ENCODE results near the gene PBLD.
A peak's percentile ranks its signal among the peaks of the same experiment; 100 is the strongest.

The PBLD gene

DNA sequence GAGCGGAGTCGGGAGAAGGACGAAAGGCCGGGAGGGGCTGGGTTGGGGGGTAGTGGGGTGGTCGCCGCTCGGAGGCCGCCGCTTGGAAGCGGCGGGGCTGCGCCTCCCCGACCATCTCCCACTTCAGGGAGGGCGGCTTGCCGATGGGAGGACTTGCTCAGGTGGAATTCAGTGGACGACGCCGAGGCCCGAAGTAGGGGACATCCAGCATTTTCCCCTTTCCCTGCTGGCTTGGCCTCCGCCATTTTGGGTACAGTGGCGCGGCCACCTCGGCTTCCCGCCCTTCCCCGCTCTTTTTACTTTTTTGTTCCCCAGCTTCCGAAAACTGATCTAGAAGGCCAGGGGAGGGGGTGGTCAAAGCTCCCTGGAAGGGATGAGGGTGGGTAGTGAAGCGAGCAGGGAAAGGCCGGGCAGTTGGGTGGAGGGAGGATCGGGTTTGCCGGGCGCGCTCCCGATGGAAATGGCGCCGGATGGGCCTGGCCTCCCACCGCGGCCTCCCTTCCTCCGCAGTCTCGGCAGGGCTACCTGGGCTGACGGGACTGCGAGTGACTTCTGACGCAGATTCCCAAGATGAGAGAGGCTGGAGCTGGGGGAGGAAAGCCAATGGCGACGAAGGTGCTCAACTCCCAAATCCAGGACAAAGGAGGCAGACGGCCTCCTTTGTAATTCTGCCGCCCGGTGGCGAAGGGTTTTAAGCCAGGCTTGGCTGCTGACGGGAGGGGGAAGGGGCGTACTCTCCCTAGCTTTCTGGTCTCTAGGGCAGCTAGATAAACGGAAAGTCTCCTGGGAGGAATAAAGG is at the start of gene PBLD:
Gene PBLD, minus strand, starts transcription at position 670 of the 799 bp plus-strand sequence. CDS start 26,084 bp downstream, outside the sequence.
- Histone ChIP-seq H3K4me2 (ENCODE audit: low read length) (peak within 1 kb of the TSS; percentile 89), H3K4me1 (ENCODE audit: insufficient read depth, low read length, severe bottlenecking) (peaks cover 72% of the 10 kb centered on the region), H3K9me2 (ENCODE audit: low read depth, low read length) (no peaks in the 10 kb centered on the region), H3K4me3 (ENCODE audit: low read depth, low read length, poor library complexity, severe bottlenecking) (peak within 1 kb of the TSS; percentile 91), H3K79me2 (ENCODE audit: insufficient read depth, low read length) (peaks cover 55% of the 10 kb centered on the region), H3K27ac (ENCODE audit: low read depth, low read length, poor library complexity, severe bottlenecking) (peak within 1 kb of the TSS; percentile 96), H3K9me3 (ENCODE audit: low read length) (no peaks in the 10 kb centered on the region), H3F3A (ENCODE audit: insufficient read depth, low read length) (no peaks in the 10 kb centered on the region), H3K36me3 (ENCODE audit: insufficient read depth, low read length) (peaks cover 46% of the 10 kb centered on the region), H4K20me1 (ENCODE audit: insufficient read depth, low read length) (0 out of 2 replicates have a peak, but pooled peaks cover 4% of the 10 kb centered on the region), H3K9ac (ENCODE audit: low read length) (peak within 1 kb of the TSS; percentile 95), H2AFZ (ENCODE audit: low read length) (no peak within 1 kb of the TSS), H3K27me3 (ENCODE audit: insufficient read depth, low read length) (no peaks in the 10 kb centered on the region)
- TF ChIP-seq EZH2 (IDR thresholded peaks at IDR 0.05; ENCODE audit: borderline replicate concordance, low read length) = no peak
- TF ChIP-seq, protein P1, sequence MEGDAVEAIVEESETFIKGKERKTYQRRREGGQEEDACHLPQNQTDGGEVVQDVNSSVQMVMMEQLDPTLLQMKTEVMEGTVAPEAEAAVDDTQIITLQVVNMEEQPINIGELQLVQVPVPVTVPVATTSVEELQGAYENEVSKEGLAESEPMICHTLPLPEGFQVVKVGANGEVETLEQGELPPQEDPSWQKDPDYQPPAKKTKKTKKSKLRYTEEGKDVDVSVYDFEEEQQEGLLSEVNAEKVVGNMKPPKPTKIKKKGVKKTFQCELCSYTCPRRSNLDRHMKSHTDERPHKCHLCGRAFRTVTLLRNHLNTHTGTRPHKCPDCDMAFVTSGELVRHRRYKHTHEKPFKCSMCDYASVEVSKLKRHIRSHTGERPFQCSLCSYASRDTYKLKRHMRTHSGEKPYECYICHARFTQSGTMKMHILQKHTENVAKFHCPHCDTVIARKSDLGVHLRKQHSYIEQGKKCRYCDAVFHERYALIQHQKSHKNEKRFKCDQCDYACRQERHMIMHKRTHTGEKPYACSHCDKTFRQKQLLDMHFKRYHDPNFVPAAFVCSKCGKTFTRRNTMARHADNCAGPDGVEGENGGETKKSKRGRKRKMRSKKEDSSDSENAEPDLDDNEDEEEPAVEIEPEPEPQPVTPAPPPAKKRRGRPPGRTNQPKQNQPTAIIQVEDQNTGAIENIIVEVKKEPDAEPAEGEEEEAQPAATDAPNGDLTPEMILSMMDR (IDR thresholded peaks at IDR 0.05; ENCODE audit: low read length) = peak; percentile 66

- H3K9ac ChIP-seq (ENCODE audit: low read length) = no peak overlapping the region
- H3K27ac ChIP-seq (ENCODE audit: low read depth, low read length, poor library complexity, severe bottlenecking) = no peak overlapping the region
- H3K79me2 ChIP-seq (ENCODE audit: insufficient read depth, low read length) = no peaks in the 10 kb centered on the region
- TF ChIP-seq, protein P1 (IDR thresholded peaks at IDR 0.05; ENCODE audit: low read length) = no peak
- TF ChIP-seq EZH2 (IDR thresholded peaks at IDR 0.05; ENCODE audit: borderline replicate concordance, low read length) = no peak
- no peaks in the 10 kb centered on the region for H3K4me1 ChIP-seq (ENCODE audit: insufficient read depth, low read length, severe bottlenecking)
- H2AFZ ChIP-seq (ENCODE audit: low read length) = no peak overlapping the region
- H3K36me3 ChIP-seq (ENCODE audit: insufficient read depth, low read length) = peaks cover 41% of the 10 kb centered on the region
- no peaks in the 10 kb centered on the region for H3K9me2 ChIP-seq (ENCODE audit: low read depth, low read length)
- no peak overlapping the region for H3K4me2 ChIP-seq (ENCODE audit: low read length)
- H3K9me3 ChIP-seq (ENCODE audit: low read length) = peaks cover 13% of the 10 kb centered on the region
- H3K4me3 ChIP-seq (ENCODE audit: low read depth, low read length, poor library complexity, severe bottlenecking) = no peak overlapping the region
- H3F3A ChIP-seq (ENCODE audit: insufficient read depth, low read length) = no peaks in the 10 kb centered on the region
- H4K20me1 ChIP-seq (ENCODE audit: insufficient read depth, low read length) = no peaks in the 10 kb centered on the region
- no peaks in the 10 kb centered on the region for H3K27me3 ChIP-seq (ENCODE audit: insufficient read depth, low read length)
These were observed 38.9 kb upstream of the PBLD start for GRCh38 chr10:68371604-68372003.

DNA sequence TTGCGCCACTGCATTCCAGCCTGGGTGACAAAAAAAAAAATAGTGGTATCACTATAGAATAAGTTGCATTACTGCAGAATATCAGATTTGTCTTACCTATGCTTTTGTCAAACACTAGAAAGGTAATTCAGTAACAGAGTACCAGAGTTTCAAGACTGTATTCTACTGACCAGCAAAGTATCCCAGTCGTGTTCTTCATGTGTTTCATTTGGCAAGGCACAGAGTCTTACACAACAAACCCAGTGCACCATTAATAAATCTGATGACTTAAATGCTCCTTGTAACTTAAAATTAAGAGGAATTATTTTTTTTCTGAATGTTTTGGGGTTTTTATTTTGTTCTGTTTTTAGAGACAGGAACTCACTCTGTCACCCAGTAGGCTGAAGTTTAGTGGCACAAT is 34.4 kb upstream of the PBLD start:
- Histone ChIP-seq H3K4me1 (ENCODE audit: insufficient read depth, low read length, severe bottlenecking) (peaks cover 6% of the 10 kb centered on the region), H3K27ac (ENCODE audit: low read depth, low read length, poor library complexity, severe bottlenecking) (no peak overlapping the region), H3K9ac (ENCODE audit: low read length) (no peak overlapping the region), H3K36me3 (ENCODE audit: insufficient read depth, low read length) (peaks cover 9% of the 10 kb centered on the region), H4K20me1 (ENCODE audit: insufficient read depth, low read length) (no peaks in the 10 kb centered on the region), H3K4me3 (ENCODE audit: low read depth, low read length, poor library complexity, severe bottlenecking) (no peak overlapping the region), H3K4me2 (ENCODE audit: low read length) (no peak overlapping the region), H3F3A (ENCODE audit: insufficient read depth, low read length) (no peaks in the 10 kb centered on the region), H3K27me3 (ENCODE audit: insufficient read depth, low read length) (no peaks in the 10 kb centered on the region), H3K79me2 (ENCODE audit: insufficient read depth, low read length) (no peaks in the 10 kb centered on the region), H3K9me2 (ENCODE audit: low read depth, low read length) (no peaks in the 10 kb centered on the region), H2AFZ (ENCODE audit: low read length) (no peak overlapping the region), H3K9me3 (ENCODE audit: low read length) (peaks cover 6% of the 10 kb centered on the region)
- TF ChIP-seq, protein P1 (IDR thresholded peaks at IDR 0.05; ENCODE audit: low read length) = no peak
- no peak for TF ChIP-seq EZH2 (IDR thresholded peaks at IDR 0.05; ENCODE audit: borderline replicate concordance, low read length)
